Measurements from ENCODE around the gene ACTR8.
"Not testable (repeated sequence)": the region's sequence is repeated elsewhere in the genome, so short reads cannot be mapped to it uniquely, and the experiment has no call there.

ACTR8 gene
- total RNA-seq, result 22.0 to 30.5 (median 28.5) reads per million in 4 donors

- DNase-seq, result peak; percentile 73 to 85 (median 76)
These were observed at the start of gene ACTR8 for GRCh38 chr3:53881691-53882593. Gene ACTR8 (minus strand): TSS chr3:53882152. CDS start chr3:53882101, 51 bp downstream.

GRCh38 chr3:53927208-53927872, 45.4 kb upstream of the ACTR8 start:
- DNase-seq, result not testable (repeated sequence)

DNA sequence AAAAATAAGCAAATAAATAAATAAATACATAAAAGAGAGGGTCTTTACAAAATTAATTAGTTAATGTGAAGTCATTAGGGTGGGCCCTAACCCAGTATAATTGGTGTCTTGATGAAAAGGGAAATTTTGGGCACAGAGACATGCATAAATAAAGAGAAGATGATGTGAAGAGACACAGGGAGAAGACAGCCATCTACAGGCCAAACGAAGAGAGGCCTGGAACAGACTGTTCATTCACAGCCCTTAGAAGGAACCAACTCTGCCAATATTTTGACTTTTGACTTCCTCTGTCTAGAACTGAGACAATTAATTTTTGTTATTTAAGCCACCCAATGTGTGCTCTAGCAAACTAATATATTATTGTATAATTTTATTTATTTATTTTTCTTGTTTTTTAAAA, 39.3 kb upstream of the ACTR8 start:
- peak in 1 of 5 donors; percentile 5 for DNase-seq

- no peak for DNase-seq
These were observed 37.8 kb upstream of the ACTR8 start for GRCh38 chr3:53919741-53920140.

DNA sequence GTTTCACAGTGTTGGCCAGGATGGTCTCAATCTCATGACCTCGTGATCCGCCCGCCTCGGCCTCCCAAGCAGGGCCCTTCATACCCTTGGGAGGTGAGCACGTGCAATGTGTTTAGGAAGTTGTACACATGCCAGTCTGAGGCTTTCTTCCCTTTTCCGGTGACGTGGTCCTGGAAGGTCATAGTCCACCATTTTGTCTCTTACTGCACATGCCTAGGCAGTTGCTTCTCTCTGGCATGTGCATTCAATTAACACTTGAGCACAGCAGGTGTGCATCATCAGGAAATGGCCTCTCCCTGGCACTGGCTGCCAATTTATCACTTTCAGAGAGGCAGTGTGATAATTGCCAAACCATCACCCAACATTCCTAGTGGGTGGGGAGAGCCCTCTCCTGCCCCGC, 31.4 kb upstream of the ACTR8 start:
- no peak for DNase-seq

- DNase-seq, result no peak
These were observed 20.8 kb upstream of the ACTR8 start for GRCh38 chr3:53902711-53903110.

DNA sequence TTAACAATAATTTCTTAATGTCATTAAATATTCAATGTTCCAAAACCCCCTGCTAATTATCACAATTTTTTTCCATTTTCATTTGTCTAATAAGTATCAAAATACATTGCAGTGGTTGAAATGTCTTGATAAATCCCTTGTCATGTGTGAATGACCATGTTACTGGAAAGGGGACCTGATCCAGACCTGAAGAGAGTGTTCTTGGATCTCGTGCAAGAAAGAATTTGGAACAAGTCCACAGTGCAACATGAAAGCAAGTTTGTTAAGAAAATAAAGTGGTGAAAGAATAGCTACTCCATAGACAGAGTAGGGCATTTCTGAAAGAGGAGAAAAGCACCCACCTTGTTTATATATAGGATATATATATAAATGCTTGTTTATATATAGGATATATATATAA, 20.1 kb upstream of the ACTR8 start:
- DNase-seq, result no peak

DNA sequence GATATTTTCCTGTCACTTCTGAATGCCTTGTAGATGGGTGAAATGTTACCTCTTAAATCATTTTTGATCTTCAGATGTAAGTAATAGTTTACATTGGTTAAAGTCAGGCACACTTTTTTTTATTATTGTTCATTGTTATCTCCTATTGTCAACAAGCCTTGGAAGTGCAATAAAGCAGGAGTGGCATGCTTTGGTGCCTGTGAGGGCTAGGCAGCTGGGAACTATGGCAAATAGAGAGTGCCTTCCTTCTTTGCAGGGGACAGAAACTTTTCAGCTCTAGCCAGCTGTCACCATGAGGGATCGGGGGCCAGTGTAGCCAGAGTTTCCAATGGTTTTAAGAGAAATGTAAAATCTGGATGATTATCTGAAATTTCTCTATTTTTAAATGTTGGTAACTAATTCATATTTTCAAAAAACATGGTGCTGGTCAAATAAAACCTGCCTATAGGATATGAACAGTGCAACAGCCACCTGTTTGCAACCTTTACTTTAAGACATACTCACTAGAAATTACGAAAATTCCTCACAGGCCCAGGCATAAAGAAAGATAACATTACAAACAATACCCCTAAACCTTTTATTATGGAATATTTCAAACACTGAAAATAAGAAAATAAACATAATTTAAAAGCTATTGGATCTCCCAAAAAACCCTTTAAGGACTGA, 18.8 kb upstream of the ACTR8 start:
- DNase-seq, result no peak

- DNase-seq, result no peak
These were observed 17.8 kb upstream of the ACTR8 start for GRCh38 chr3:53899750-53900149.

GRCh38 chr3:53892286-53892637, 10.3 kb upstream of the ACTR8 start:
- no peak for DNase-seq

GRCh38 chr3:53891497-53892285, 9.7 kb upstream of the ACTR8 start, which contains the start of gene SELENOK:
Gene SELENOK (minus strand): TSS chr3:53891859.
- peak; percentile 91 to 99 (median 96) for DNase-seq

DNA sequence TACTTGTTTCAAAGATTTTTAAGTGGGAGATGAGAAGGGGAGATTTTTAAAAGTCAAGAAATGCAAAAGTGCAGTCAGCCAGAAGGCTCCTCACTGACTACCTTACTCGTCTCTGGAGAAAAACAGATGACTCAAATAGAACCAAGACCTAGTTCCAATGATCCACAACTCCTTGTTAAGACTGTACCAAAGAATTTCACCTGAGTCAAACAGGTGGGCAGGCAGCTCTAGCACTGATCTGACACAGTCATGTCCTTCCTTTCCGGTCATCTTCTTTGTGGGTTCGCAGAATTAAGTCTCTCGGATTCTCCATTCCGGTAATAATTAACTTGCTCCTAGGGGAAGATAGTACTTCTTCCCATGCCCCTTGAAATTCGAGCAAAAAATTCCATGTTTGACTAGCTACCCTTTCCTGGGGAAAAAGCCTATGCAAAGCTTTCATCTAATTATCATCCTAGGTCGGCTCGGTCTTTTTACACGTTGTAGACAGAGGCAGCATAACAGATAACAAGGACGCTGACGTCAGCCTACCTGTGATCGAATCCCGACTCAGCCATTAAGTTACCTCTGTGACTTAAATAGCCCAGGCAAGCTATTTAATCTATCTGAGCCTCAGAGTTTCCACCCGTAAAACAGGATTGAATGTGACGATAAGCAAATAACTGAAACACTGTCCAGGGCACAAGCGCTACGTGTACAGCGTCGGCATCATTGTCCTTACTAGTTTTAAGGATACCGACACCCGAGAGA, 8.9 kb upstream of the ACTR8 start:
- peak in 4 of 5 donors; percentile 54 to 65 (median 55) for DNase-seq

DNA sequence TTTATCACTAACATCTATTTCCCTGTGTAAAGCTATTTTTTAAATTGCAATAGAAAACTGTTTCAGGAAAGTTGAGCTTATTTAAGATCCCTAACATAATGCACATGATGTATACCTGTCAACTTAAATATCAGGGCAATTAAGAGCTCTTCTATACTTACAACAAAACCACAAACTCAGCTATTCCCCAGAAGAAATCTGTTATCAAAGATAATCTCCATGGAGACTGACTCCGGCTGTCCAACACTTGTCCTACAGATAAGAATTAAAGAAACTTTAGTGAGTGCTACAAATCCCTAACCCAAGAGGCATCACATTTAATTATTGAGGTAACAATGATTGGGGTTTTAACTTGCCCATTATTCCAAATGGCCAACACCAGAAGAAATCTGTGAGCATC, 6.3 kb upstream of the ACTR8 start:
- no peak for DNase-seq

DNA sequence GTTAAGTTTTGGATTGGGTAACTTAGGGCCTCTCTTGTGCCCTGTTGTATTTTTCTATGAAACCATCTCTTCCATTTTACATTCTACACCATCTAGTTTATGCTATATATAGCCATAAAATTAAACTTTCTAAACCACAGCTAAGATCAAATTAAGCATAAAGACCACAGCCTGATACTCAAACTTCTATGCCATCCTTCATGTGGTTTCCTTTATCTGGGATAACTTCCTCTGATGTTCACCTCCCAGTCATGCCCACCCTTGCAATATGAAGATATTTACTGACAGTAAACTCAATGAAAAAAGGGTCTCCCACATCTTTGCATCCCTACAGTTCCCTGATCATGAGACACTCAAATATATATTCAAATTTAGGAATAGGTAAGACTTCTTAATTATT, 5.5 kb upstream of the ACTR8 start:
- DNase-seq, result no peak

- DNase-seq, result no peak
These were observed 3.3 kb upstream of the ACTR8 start for GRCh38 chr3:53885239-53885638.

- DNase-seq, result no peak
These were observed 2.7 kb upstream of the ACTR8 start for GRCh38 chr3:53884623-53885022.

GRCh38 chr3:53883008-53883407, 1.1 kb upstream of the ACTR8 start:
- DNase-seq, result no peak

- DNase-seq, result no peak
These were observed 1.3 kb downstream of the ACTR8 start for GRCh38 chr3:53880396-53881345.

- DNase-seq, result no peak
These were observed 16.0 kb downstream of the ACTR8 start for GRCh38 chr3:53865732-53866499.

GRCh38 chr3:53863145-53863544, 18.8 kb downstream of the ACTR8 start:
- no peak for DNase-seq

Measured in T-helper 1 cell (primary cell).